IPS DF 6.9 (cell line): ENCODE measurements around the gene PKM.
A peak's percentile ranks its signal among the peaks of the same experiment; 100 is the strongest.

Experiments used
- DNase-seq: peaks from one replicate; pipeline ENCODE4 v3.0.0-alpha.2; 2013; ENCODE audit warnings: low read depth, low spot score
- H3K27ac ChIP-seq: one replicate; pipeline ENCODE4 v1.5.1; 2013; ENCODE audit warnings: low read length, control low read depth
- H3K27me3 ChIP-seq: 2 replicates; pipeline ENCODE4 v1.6.1; 2013; ENCODE audit warnings: mild to moderate bottlenecking, low read length; ENCODE audit not compliant: control insufficient read depth, insufficient read depth
- H3K36me3 ChIP-seq: 2 replicates; pipeline ENCODE4 v1.6.1; 2013; ENCODE audit warnings: low read length; ENCODE audit not compliant: control insufficient read depth, insufficient read depth
- H3K4me1 ChIP-seq: 2 replicates; pipeline ENCODE4 v1.6.1; 2013; ENCODE audit warnings: low read length; ENCODE audit not compliant: control insufficient read depth, insufficient read depth
- H3K4me3 ChIP-seq: 2 replicates; pipeline ENCODE4 v1.5.1; 2013; ENCODE audit warnings: mild to moderate bottlenecking, low read length
- H3K9me3 ChIP-seq: 2 replicates; pipeline ENCODE4 v1.6.1; 2013; ENCODE audit warnings: low read length, inconsistent platforms; ENCODE audit not compliant: control insufficient read depth, insufficient read depth
- WGBS: extraction: QIAGEN DNeasy Blood & Tissue Kit; methylation state at CpG from one replicate; pipeline ENCODE4 v1.1.7; 2013; ENCODE audit warnings: mixed read lengths, missing lambda C conversion rate; ENCODE audit not compliant: insufficient read length, insufficient coverage; 5-methylcytosine and 5-hydroxymethylcytosine counted together

The PKM gene

GRCh38 chr15:72156928-72157327, 74.1 kb downstream of the PKM start:
- no peak for DNase-seq
- WGBS: no CpG with 5 or more reads among the region's 2 CpGs
- Histone ChIP-seq H3K4me1 (no peaks in the 10 kb centered on the region), H3K4me3 (no peak overlapping the region), H3K36me3 (no peaks in the 10 kb centered on the region), H3K27me3 (no peaks in the 10 kb centered on the region), H3K27ac (no peak overlapping the region), H3K9me3 (no peaks in the 10 kb centered on the region)

GRCh38 chr15:72155635-72156616, 75.1 kb downstream of the PKM start:
- Histone ChIP-seq H3K27ac (no peak overlapping the region), H3K4me3 (no peak overlapping the region), H3K4me1 (no peaks in the 10 kb centered on the region), H3K36me3 (no peaks in the 10 kb centered on the region), H3K9me3 (no peaks in the 10 kb centered on the region), H3K27me3 (no peaks in the 10 kb centered on the region)
- DNase-seq: peak; percentile 74
- WGBS: no CpG with 5 or more reads among the region's 19 CpGs

- no peaks in the 10 kb centered on the region for H3K36me3 ChIP-seq
- no CpG with 5 or more reads among the region's 14 CpGs for WGBS
- no peaks in the 10 kb centered on the region for H3K27me3 ChIP-seq
- H3K9me3 ChIP-seq: no peaks in the 10 kb centered on the region
- no peaks in the 10 kb centered on the region for H3K4me1 ChIP-seq
- no peak for DNase-seq
- H3K4me3 ChIP-seq: no peak overlapping the region
- no peak overlapping the region for H3K27ac ChIP-seq
Observed at GRCh38 chr15:72155003-72155621, 75.9 kb downstream of the PKM start.

GRCh38 chr15:72154316-72154715, 76.7 kb downstream of the PKM start:
- Histone ChIP-seq H3K36me3 (no peaks in the 10 kb centered on the region), H3K4me3 (no peak overlapping the region), H3K27me3 (no peaks in the 10 kb centered on the region), H3K9me3 (no peaks in the 10 kb centered on the region), H3K4me1 (no peaks in the 10 kb centered on the region), H3K27ac (no peak overlapping the region)
- no CpG with 5 or more reads among the region's 7 CpGs for WGBS
- DNase-seq: no peak

- Histone ChIP-seq H3K36me3 (no peaks in the 10 kb centered on the region), H3K9me3 (no peaks in the 10 kb centered on the region), H3K4me1 (no peaks in the 10 kb centered on the region), H3K27ac (no peak overlapping the region), H3K4me3 (no peak overlapping the region), H3K27me3 (no peaks in the 10 kb centered on the region)
- no CpG with 5 or more reads among the region's 5 CpGs for WGBS
- DNase-seq: no peak
Observed at GRCh38 chr15:72153269-72154000, 77.6 kb downstream of the PKM start.
